ENCODE measurements around the gene GRIA4.

DNA sequence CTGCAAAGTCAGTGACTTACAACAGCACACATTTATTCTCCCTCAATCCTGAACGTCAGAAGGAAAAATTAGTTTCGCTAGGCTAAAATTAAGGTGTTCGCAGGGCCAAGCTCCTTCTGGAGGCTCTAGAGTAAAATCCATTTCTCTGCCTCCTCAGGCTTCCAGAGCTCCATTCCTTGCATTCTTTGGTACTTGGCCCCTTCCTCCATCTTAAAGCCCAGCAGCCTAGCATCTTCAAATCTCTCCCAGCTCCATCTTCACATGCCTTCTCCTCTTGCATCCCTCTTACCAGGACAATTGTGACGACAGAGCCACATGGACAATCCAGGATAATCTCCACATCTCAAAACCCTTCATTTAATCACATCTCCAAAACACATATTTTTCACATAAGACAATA, 165.0 kb downstream of the GRIA4 start:
- TF ChIP-seq, protein P1, sequence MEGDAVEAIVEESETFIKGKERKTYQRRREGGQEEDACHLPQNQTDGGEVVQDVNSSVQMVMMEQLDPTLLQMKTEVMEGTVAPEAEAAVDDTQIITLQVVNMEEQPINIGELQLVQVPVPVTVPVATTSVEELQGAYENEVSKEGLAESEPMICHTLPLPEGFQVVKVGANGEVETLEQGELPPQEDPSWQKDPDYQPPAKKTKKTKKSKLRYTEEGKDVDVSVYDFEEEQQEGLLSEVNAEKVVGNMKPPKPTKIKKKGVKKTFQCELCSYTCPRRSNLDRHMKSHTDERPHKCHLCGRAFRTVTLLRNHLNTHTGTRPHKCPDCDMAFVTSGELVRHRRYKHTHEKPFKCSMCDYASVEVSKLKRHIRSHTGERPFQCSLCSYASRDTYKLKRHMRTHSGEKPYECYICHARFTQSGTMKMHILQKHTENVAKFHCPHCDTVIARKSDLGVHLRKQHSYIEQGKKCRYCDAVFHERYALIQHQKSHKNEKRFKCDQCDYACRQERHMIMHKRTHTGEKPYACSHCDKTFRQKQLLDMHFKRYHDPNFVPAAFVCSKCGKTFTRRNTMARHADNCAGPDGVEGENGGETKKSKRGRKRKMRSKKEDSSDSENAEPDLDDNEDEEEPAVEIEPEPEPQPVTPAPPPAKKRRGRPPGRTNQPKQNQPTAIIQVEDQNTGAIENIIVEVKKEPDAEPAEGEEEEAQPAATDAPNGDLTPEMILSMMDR (IDR thresholded peaks at IDR 0.05) = no peak
- TF ChIP-seq EZH2 (IDR thresholded peaks at IDR 0.05; ENCODE audit: borderline replicate concordance, insufficient read depth, low read depth, low read length, poor library complexity, severe bottlenecking) = no peak

Data from B cell (primary cell).